Activated CD4-positive, alpha-beta memory T cell treated with anti-CD3 and anti-CD28 coated beads for 36 hours (primary cell): ENCODE results near the gene POLR2L. TPM values are rescaled to one million over a fixed set of nuclear protein-coding genes. Genes with fewer than 3 reads are reported as not detected.

Experiments used
- CTCF ChIA-PET: fragments of 350-600 bp; sonication (Branson Sonifier 250); formaldehyde crosslinking; loops from one replicate; lab custom pipeline; 2021; ENCODE audit warnings: antibody characterized with exemption, inconsistent platforms; lab: Charles Lee
- POLR2A ChIA-PET: fragments of 350-600 bp; sonication (Branson Sonifier 250); formaldehyde crosslinking; loops from one replicate; lab custom pipeline; 2021; ENCODE audit warnings: antibody characterized with exemption; lab: Charles Lee
- DNase-seq: peaks from one replicate; pipeline ENCODE4 v3.0.0-alpha.2; 2020
- H3K27ac Mint-ChIP-seq: one replicate; pipeline ENCODE4 v1.8.0; 2021; ENCODE audit warnings: mixed read lengths
- H3K27me3 Mint-ChIP-seq: one replicate; pipeline ENCODE4 v1.8.0; 2021; ENCODE audit warnings: mixed read lengths
- H3K36me3 Mint-ChIP-seq: one replicate; pipeline ENCODE4 v1.8.0; 2021; ENCODE audit warnings: mixed read lengths
- H3K4me1 Mint-ChIP-seq: one replicate; pipeline ENCODE4 v1.8.0; 2021; ENCODE audit warnings: low read depth, mixed read lengths
- H3K4me3 Mint-ChIP-seq: one replicate; pipeline ENCODE4 v1.8.0; 2021; ENCODE audit warnings: mild to moderate bottlenecking, mixed read lengths
- H3K9me3 Mint-ChIP-seq: one replicate; pipeline ENCODE4 v1.8.0; 2021; ENCODE audit warnings: mixed read lengths
- intact Hi-C: fragments of 100-400 bp; cut with micrococcal nuclease; formaldehyde crosslinking; loops from one replicate; pipeline ENCODE4 v1.15.1; 2023
- total RNA-seq, 2 experiments: library from RNA; stranded (reverse); gene quantifications; one replicate each; pipeline ENCODE4 v1.2.3, GENCODE V29; 2021

Gene POLR2L
- total RNA-seq, 2 experiments from 2014 or later = 70.4 to 74.0 TPM

DNA sequence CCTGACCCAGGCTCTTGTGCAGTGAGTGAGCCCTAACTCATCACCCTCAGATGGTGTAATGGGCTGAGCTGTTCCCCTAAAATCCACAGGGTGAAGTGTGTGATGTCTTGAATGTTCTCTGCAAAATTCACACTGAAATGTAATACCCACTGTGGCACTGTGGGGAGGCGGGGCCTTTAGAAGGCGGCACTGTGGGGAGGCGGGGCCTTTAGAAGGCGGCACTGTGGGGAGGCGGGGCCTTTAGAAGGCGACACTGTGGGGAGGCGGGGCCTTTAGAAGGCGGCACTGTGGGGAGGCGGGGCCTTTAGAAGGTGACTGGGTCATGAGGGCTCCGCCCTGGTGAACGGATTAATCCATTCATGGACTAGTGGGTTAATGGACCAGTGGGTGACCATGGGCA is 35.2 kb upstream of the POLR2L start:
- ChIA-PET CTCF (no interaction called here), POLR2A (no interaction called here)
- DNase-seq = peak; percentile 35
- no peaks in the 10 kb centered on the region for H3K9me3 Mint-ChIP-seq
- H3K4me3 Mint-ChIP-seq = no peak overlapping the region
- H3K27me3 Mint-ChIP-seq = no peaks in the 10 kb centered on the region
- H3K4me1 Mint-ChIP-seq = no peaks in the 10 kb centered on the region
- intact Hi-C loops = no loop called here
- H3K27ac Mint-ChIP-seq = no peak overlapping the region
- H3K36me3 Mint-ChIP-seq = peaks cover 16% of the 10 kb centered on the region

DNA sequence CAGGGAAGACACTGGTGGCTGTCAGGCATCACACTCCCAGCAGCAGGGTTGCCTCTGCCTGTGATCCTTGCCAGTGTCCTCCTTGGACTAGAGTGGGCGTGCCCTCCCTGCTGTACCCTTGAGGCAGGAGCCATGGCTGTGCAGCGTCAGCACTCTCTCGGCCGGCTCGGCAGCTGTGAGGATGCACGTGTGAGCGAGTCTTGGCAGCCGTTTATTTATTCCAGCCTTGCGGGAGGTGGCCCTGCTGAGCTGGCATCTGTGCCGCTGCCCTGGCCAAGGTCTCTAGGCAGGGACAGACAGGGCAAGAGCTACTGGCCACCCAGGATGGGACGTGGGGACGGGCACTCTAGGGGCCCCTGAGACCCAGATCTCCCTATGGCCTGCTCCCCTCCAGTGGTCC is 34.2 kb upstream of the POLR2L start:
- ChIA-PET POLR2A (no interaction called here), CTCF (no interaction called here)
- no peak for DNase-seq
- Mint-ChIP-seq H3K9me3 (no peaks in the 10 kb centered on the region), H3K36me3 (peaks cover 10% of the 10 kb centered on the region), H3K4me3 (no peak overlapping the region), H3K27me3 (no peaks in the 10 kb centered on the region), H3K4me1 (no peaks in the 10 kb centered on the region), H3K27ac (no peak overlapping the region)
- intact Hi-C loops = no loop called here

DNA sequence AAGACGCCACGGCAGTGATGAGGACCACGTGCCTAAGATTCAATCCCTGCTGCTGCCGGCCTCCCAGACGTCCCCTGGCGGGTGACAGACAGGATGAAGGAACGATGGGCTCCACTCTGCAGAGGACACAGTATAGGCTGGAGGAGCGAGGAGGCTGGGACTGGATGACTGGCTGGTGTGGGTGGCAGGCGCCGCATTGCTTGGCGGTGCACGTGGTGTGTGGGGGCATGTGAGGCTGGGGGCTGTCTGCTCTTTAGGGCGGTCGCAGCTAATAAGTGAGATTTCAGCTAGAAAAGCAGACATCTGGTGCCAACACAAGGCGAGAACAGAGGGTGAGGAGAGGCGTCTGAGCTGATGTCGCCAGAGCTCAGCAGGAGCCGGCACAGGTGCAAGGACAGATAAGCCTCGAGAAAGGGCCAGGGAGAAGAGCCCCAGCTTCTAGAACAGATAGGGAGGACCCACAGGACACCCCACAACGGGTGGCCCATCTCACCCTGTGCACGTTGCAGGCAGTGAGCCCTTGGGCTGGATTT is 33.5 kb upstream of the POLR2L start:
- Mint-ChIP-seq H3K27ac (no peak overlapping the region), H3K4me1 (no peaks in the 10 kb centered on the region), H3K36me3 (peaks cover 10% of the 10 kb centered on the region), H3K27me3 (no peaks in the 10 kb centered on the region), H3K9me3 (no peaks in the 10 kb centered on the region), H3K4me3 (no peak overlapping the region)
- ChIA-PET CTCF (no interaction called here), POLR2A (no interaction called here)
- no peak for DNase-seq
- intact Hi-C loops = no loop called here

DNA sequence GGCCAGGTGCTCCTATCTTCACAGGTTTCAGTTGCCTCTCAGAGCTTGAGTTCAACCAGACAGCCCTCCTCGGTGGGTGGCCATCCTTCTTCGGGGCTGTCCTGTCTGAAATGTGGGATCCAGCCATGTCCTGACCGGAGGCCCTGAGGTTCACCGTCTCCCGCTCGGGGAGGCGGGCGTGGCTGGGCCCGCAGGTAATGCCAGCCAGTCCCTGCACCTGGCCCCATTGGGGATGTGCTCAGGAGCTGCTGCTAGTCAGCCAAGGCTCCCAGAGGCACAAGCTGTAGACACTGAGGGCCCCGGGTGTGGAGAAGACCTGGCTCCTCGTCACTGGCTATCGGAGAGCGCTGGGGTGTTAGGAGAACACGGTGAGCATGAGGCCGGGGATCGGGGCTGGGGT is 32.9 kb upstream of the POLR2L start:
- Mint-ChIP-seq H3K27me3 (no peaks in the 10 kb centered on the region), H3K4me1 (no peaks in the 10 kb centered on the region), H3K9me3 (no peaks in the 10 kb centered on the region), H3K4me3 (no peak overlapping the region), H3K36me3 (peaks cover 8% of the 10 kb centered on the region), H3K27ac (no peak overlapping the region)
- CTCF ChIA-PET = no interaction called here
- intact Hi-C loops = no loop called here
- DNase-seq = no peak
- POLR2A ChIA-PET = no interaction called here

GRCh38 chr11:873706-874105 is 31.4 kb upstream of the POLR2L start:
- intact Hi-C loops = no loop called here
- Mint-ChIP-seq H3K4me3 (no peak overlapping the region), H3K36me3 (peaks cover 4% of the 10 kb centered on the region), H3K27ac (no peak overlapping the region), H3K4me1 (no peaks in the 10 kb centered on the region), H3K9me3 (no peaks in the 10 kb centered on the region), H3K27me3 (no peaks in the 10 kb centered on the region)
- POLR2A ChIA-PET = no interaction called here
- DNase-seq = no peak
- CTCF ChIA-PET = no interaction called here

- Mint-ChIP-seq H3K4me3 (no peak overlapping the region), H3K27me3 (no peaks in the 10 kb centered on the region), H3K27ac (no peak overlapping the region), H3K36me3 (peaks cover 3% of the 10 kb centered on the region), H3K4me1 (no peaks in the 10 kb centered on the region), H3K9me3 (no peaks in the 10 kb centered on the region)
- DNase-seq = no peak
- ChIA-PET POLR2A (no interaction called here), CTCF (interaction anchor here (0.8 kb wide), 1 partner anchor 24 kb away, joined by 3 read pairs; no protein-coding TSS in a partner anchor)
- intact Hi-C loops = no loop called here
Observed at GRCh38 chr11:872799-873198, 30.5 kb upstream of the POLR2L start.

GRCh38 chr11:871472-871871 is 29.1 kb upstream of the POLR2L start:
- CTCF ChIA-PET = interaction anchor here (1.2 kb wide), 1 partner anchor 182 kb away, joined by 4 read pairs; no protein-coding TSS in a partner anchor
- Mint-ChIP-seq H3K36me3 (peaks cover 2% of the 10 kb centered on the region), H3K4me1 (no peaks in the 10 kb centered on the region), H3K9me3 (no peaks in the 10 kb centered on the region), H3K27ac (no peak overlapping the region), H3K4me3 (no peak overlapping the region), H3K27me3 (no peaks in the 10 kb centered on the region)
- POLR2A ChIA-PET = no interaction called here
- no peak for DNase-seq
- intact Hi-C loops = no loop called here

- no peak overlapping the region for H3K27ac Mint-ChIP-seq
- CTCF ChIA-PET = no interaction called here
- peaks cover 2% of the 10 kb centered on the region for H3K36me3 Mint-ChIP-seq
- no peaks in the 10 kb centered on the region for H3K27me3 Mint-ChIP-seq
- no peak for DNase-seq
- intact Hi-C loops = no loop called here
- H3K4me3 Mint-ChIP-seq = no peak overlapping the region
- no peaks in the 10 kb centered on the region for H3K4me1 Mint-ChIP-seq
- no peaks in the 10 kb centered on the region for H3K9me3 Mint-ChIP-seq
- POLR2A ChIA-PET = no interaction called here
Observed at GRCh38 chr11:870418-870817, 28.1 kb upstream of the POLR2L start.

- intact Hi-C loops = no loop called here
- ChIA-PET CTCF (no interaction called here), POLR2A (no interaction called here)
- no peaks in the 10 kb centered on the region for H3K9me3 Mint-ChIP-seq
- no peak overlapping the region for H3K27ac Mint-ChIP-seq
- peaks cover 2% of the 10 kb centered on the region for H3K36me3 Mint-ChIP-seq
- no peaks in the 10 kb centered on the region for H3K27me3 Mint-ChIP-seq
- DNase-seq = no peak
- H3K4me1 Mint-ChIP-seq = no peaks in the 10 kb centered on the region
- H3K4me3 Mint-ChIP-seq = no peak overlapping the region
Observed at GRCh38 chr11:870127-870413, 27.7 kb upstream of the POLR2L start.

GRCh38 chr11:869399-870126 is 27.2 kb upstream of the POLR2L start:
- CTCF ChIA-PET = no interaction called here
- H3K9me3 Mint-ChIP-seq = no peaks in the 10 kb centered on the region
- H3K27ac Mint-ChIP-seq = no peak overlapping the region
- intact Hi-C loops = no loop called here
- no peaks in the 10 kb centered on the region for H3K27me3 Mint-ChIP-seq
- peaks cover under 1% of the 10 kb centered on the region for H3K36me3 Mint-ChIP-seq
- no peak overlapping the region for H3K4me3 Mint-ChIP-seq
- H3K4me1 Mint-ChIP-seq = no peaks in the 10 kb centered on the region
- no peak for DNase-seq
- POLR2A ChIA-PET = no interaction called here

DNA sequence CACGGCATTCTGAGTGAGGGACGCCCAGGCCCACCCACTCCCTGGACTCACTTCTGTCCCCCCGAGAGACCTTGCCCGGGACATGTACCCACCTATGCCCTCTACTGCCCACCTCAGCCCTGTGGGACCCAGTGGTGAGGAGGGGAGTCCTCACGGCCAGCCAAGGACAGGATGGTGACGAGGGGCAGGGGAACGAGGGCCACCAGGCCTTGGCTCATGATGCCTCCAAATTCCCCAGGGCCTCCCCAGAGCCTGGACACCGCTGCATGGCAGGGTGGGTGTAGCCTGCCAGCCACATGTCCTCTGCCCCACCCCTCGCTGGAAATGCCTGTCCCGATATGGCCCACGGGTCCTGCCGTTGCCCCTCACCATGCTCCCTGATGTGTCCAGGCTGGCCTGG is 26.5 kb upstream of the POLR2L start:
- no peak overlapping the region for H3K27ac Mint-ChIP-seq
- H3K4me3 Mint-ChIP-seq = no peak overlapping the region
- H3K27me3 Mint-ChIP-seq = no peaks in the 10 kb centered on the region
- POLR2A ChIA-PET = no interaction called here
- CTCF ChIA-PET = no interaction called here
- H3K4me1 Mint-ChIP-seq = no peaks in the 10 kb centered on the region
- no peaks in the 10 kb centered on the region for H3K36me3 Mint-ChIP-seq
- intact Hi-C loops = no loop called here
- DNase-seq = no peak
- no peaks in the 10 kb centered on the region for H3K9me3 Mint-ChIP-seq

- Mint-ChIP-seq H3K27ac (no peak overlapping the region), H3K27me3 (no peaks in the 10 kb centered on the region), H3K36me3 (no peaks in the 10 kb centered on the region), H3K4me3 (no peak overlapping the region), H3K9me3 (no peaks in the 10 kb centered on the region), H3K4me1 (no peaks in the 10 kb centered on the region)
- no peak for DNase-seq
- ChIA-PET CTCF (no interaction called here), POLR2A (no interaction called here)
- intact Hi-C loops = no loop called here
Observed at GRCh38 chr11:868394-868793, 26.1 kb upstream of the POLR2L start.

DNA sequence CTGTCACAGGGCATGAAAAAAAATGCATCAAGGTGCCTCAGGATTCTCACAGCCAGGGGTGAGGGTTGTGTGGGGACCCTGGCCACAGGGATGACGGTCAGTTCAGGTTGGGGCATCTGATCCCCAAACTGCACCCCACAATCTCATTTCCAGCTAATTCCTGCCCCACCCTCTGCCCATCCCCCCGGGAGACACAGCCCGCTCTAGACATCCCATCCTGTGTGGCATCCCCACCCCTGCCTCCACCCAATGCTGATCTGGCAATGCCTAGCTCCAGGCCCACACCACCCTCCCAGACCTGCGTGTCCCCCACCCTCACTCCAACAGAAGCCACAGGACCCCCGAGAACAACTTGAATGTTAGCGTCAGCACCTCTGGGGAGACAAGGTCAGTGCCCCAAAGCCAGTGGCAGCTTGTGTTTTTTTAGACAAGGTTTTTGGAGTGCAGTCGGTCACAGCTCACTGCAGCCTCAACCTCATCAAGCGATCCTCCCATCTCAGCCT is 25.6 kb upstream of the POLR2L start:
- CTCF ChIA-PET = no interaction called here
- intact Hi-C loops = no loop called here
- H3K9me3 Mint-ChIP-seq = no peaks in the 10 kb centered on the region
- no peak overlapping the region for H3K27ac Mint-ChIP-seq
- POLR2A ChIA-PET = no interaction called here
- no peaks in the 10 kb centered on the region for H3K36me3 Mint-ChIP-seq
- DNase-seq = no peak
- no peaks in the 10 kb centered on the region for H3K4me1 Mint-ChIP-seq
- no peak overlapping the region for H3K4me3 Mint-ChIP-seq
- H3K27me3 Mint-ChIP-seq = no peaks in the 10 kb centered on the region
